Osteoblast (primary cell): ENCODE measurements around the gene PLEKHA7. TPM values are rescaled to one million over a fixed set of nuclear protein-coding genes. Genes with fewer than 3 reads are reported as not detected.

ENCODE experiments used
- DNase-seq: peaks from one replicate; pipeline ENCODE4 v3.0.0; 2011; ENCODE audit warnings: low spot score, mixed read lengths; ENCODE audit not compliant: insufficient read length; ENCODE audit errors: missing footprints
- H2AFZ ChIP-seq: 2 replicates; pipeline ENCODE4 v1.6.0; 2011; ENCODE audit warnings: mild to moderate bottlenecking, low read length
- H3K27ac ChIP-seq: 2 replicates; pipeline ENCODE4 v1.5.1; 2011; ENCODE audit warnings: mild to moderate bottlenecking, low read depth, low read length, moderate library complexity
- H3K27me3 ChIP-seq: 2 replicates; pipeline ENCODE4 v1.6.0; 2012; ENCODE audit warnings: mild to moderate bottlenecking, control low read depth, inconsistent platforms, low read length, moderate library complexity; ENCODE audit not compliant: insufficient read depth
- H3K36me3 ChIP-seq: 2 replicates; pipeline ENCODE4 v1.5.1; 2011; ENCODE audit warnings: mild to moderate bottlenecking, low read length, control low read depth, moderate library complexity; ENCODE audit not compliant: insufficient read depth
- H3K4me1 ChIP-seq: 2 replicates; pipeline ENCODE4 v1.5.1; 2011; ENCODE audit warnings: mild to moderate bottlenecking, low read length, control low read depth, moderate library complexity; ENCODE audit not compliant: insufficient read depth
- H3K4me2 ChIP-seq: 2 replicates; pipeline ENCODE4 v1.6.0; 2011; ENCODE audit warnings: mild to moderate bottlenecking, low read length; ENCODE audit not compliant: insufficient read depth
- H3K4me3 ChIP-seq: fragments of 200-600 bp; sonication (generic); 3 replicates; pipeline ENCODE4 v1.5.1; 2012; ENCODE audit warnings: mild to moderate bottlenecking, low read length, inconsistent platforms; ENCODE audit not compliant: insufficient read depth
- H3K79me2 ChIP-seq: 2 replicates; pipeline ENCODE4 v1.6.0; 2012; ENCODE audit warnings: mild to moderate bottlenecking, low read length, control low read depth, inconsistent platforms; ENCODE audit not compliant: insufficient read depth
- H3K9me3 ChIP-seq: 2 replicates; pipeline ENCODE4 v1.5.1; 2011; ENCODE audit warnings: low read depth, low read length, control low read depth
- H4K20me1 ChIP-seq: 2 replicates; pipeline ENCODE4 v1.6.0; 2012; ENCODE audit warnings: mild to moderate bottlenecking, low read length, control low read depth; ENCODE audit not compliant: insufficient read depth
- CTCF ChIP-seq: IDR thresholded peaks from 2 replicates; pipeline ENCODE4 v1.5.1; 2011; ENCODE audit warnings: mild to moderate bottlenecking, low read depth, low read length, moderate library complexity; ENCODE audit errors: extremely low read depth
- total RNA-seq: library from RNA; depleted of rRNA; stranded (reverse); fragments of >200 nt; gene quantifications from 2 replicates; pipeline ENCODE4 v1.2.3, GENCODE V29; 2012

Gene PLEKHA7
- total RNA-seq, 1 donor: 1.1 TPM

- Histone ChIP-seq H2AFZ (no peak overlapping the region), H3K4me3 (no peak overlapping the region), H3K4me2 (no peak overlapping the region), H3K36me3 (no peaks in the 10 kb centered on the region), H3K27ac (no peak overlapping the region), H3K79me2 (no peaks in the 10 kb centered on the region), H3K27me3 (no peaks in the 10 kb centered on the region), H3K9me3 (no peaks in the 10 kb centered on the region), H4K20me1 (no peaks in the 10 kb centered on the region), H3K4me1 (no peaks in the 10 kb centered on the region)
- TF ChIP-seq CTCF: no peak
- DNase-seq: no peak
Observed at GRCh38 chr11:16841984-16842383, 172.2 kb downstream of the PLEKHA7 start.

- Histone ChIP-seq H3K79me2 (no peaks in the 10 kb centered on the region), H2AFZ (no peak overlapping the region), H3K27me3 (no peaks in the 10 kb centered on the region), H3K4me3 (no peak overlapping the region), H3K9me3 (no peaks in the 10 kb centered on the region), H3K4me2 (no peak overlapping the region), H3K27ac (no peak overlapping the region), H3K36me3 (no peaks in the 10 kb centered on the region), H4K20me1 (no peaks in the 10 kb centered on the region), H3K4me1 (no peaks in the 10 kb centered on the region)
- TF ChIP-seq CTCF: no peak
- DNase-seq: no peak
Observed at GRCh38 chr11:16841481-16841880, 172.7 kb downstream of the PLEKHA7 start.

GRCh38 chr11:16840951-16841350, 173.3 kb downstream of the PLEKHA7 start:
- no peaks in the 10 kb centered on the region for H3K27me3 ChIP-seq
- no peak overlapping the region for H2AFZ ChIP-seq
- H3K27ac ChIP-seq: no peak overlapping the region
- no peaks in the 10 kb centered on the region for H3K4me1 ChIP-seq
- TF ChIP-seq CTCF: no peak
- no peak overlapping the region for H3K4me2 ChIP-seq
- no peaks in the 10 kb centered on the region for H3K36me3 ChIP-seq
- no peaks in the 10 kb centered on the region for H4K20me1 ChIP-seq
- no peaks in the 10 kb centered on the region for H3K79me2 ChIP-seq
- no peaks in the 10 kb centered on the region for H3K9me3 ChIP-seq
- DNase-seq: no peak
- H3K4me3 ChIP-seq: no peak overlapping the region

GRCh38 chr11:16839821-16840220, 174.4 kb downstream of the PLEKHA7 start:
- no peaks in the 10 kb centered on the region for H4K20me1 ChIP-seq
- H3K27me3 ChIP-seq: no peaks in the 10 kb centered on the region
- DNase-seq: no peak
- no peaks in the 10 kb centered on the region for H3K4me1 ChIP-seq
- no peaks in the 10 kb centered on the region for H3K9me3 ChIP-seq
- no peaks in the 10 kb centered on the region for H3K79me2 ChIP-seq
- H3K36me3 ChIP-seq: no peaks in the 10 kb centered on the region
- H3K27ac ChIP-seq: no peak overlapping the region
- no peak for TF ChIP-seq CTCF
- H3K4me3 ChIP-seq: no peak overlapping the region
- H2AFZ ChIP-seq: no peak overlapping the region
- H3K4me2 ChIP-seq: no peak overlapping the region
